Naive thymus-derived CD4-positive, alpha-beta T cell (primary cell): ENCODE results near the gene CLASP1. TPM values are rescaled to one million over a fixed set of nuclear protein-coding genes. Genes with fewer than 3 reads are reported as not detected.
A peak's percentile ranks its signal among the peaks of the same experiment; 100 is the strongest.

Experiments
- ATAC-seq: fragments of 150-1000 bp; cut with Tn5 transposase; 2 replicates; pipeline ENCODE4 v1.10.0; 2021; ENCODE audit warnings: mild to moderate bottlenecking, moderate library complexity
- CTCF ChIA-PET: fragments of 350-600 bp; sonication (Branson Sonifier 250); formaldehyde crosslinking; loops from one replicate; lab custom pipeline; 2021; ENCODE audit warnings: antibody characterized with exemption; lab: Charles Lee
- POLR2A ChIA-PET: fragments of 350-600 bp; sonication (Branson Sonifier 250); formaldehyde crosslinking; loops from one replicate; lab custom pipeline; 2021; ENCODE audit warnings: antibody characterized with exemption, inconsistent platforms; lab: Charles Lee
- DNase-seq, 9 donors: peaks; one replicate each; pipeline versions ENCODE4 v3.0.0 to v3.0.0-alpha.2; 2020 to 2022; ENCODE audit warnings: mixed read lengths in 1 of 9
- H3K27ac ChIP-seq: one replicate; pipeline ENCODE4 v1.7.0; 2013; ENCODE audit warnings: mild to moderate bottlenecking, low read depth, low read length, moderate library complexity
- H3K27me3 ChIP-seq, 2 donors: one replicate each; pipeline ENCODE4 v1.7.0; 2013; ENCODE audit warnings: low read length in 2 of 2, mild to moderate bottlenecking in 2 of 2, moderate library complexity in 2 of 2; ENCODE audit not compliant: control insufficient read depth in 2 of 2, insufficient read depth in 2 of 2
- H3K36me3 ChIP-seq, 3 experiments: 1 replicate in 2 of 3; 2 replicates in 1 of 3; pipeline ENCODE4 v1.7.0; 2013; ENCODE audit warnings: low read length in 3 of 3, mild to moderate bottlenecking in 3 of 3, moderate library complexity in 1 of 3; ENCODE audit not compliant: insufficient read depth in 3 of 3, control insufficient read depth in 2 of 3
- H3K4me1 ChIP-seq, 2 donors: one replicate each; pipeline ENCODE4 v1.7.0; 2013; ENCODE audit warnings: low read length in 2 of 2, mild to moderate bottlenecking in 2 of 2, moderate library complexity in 1 of 2; ENCODE audit not compliant: control insufficient read depth in 2 of 2, insufficient read depth in 2 of 2
- H3K4me3 ChIP-seq: 2 replicates; pipeline ENCODE4 v1.7.0; 2013; ENCODE audit warnings: mild to moderate bottlenecking, low read length
- H3K9me3 ChIP-seq, 3 experiments: 1 replicate in 2 of 3; 2 replicates in 1 of 3; pipeline ENCODE4 v1.7.0; 2013; ENCODE audit warnings: low read length in 3 of 3; ENCODE audit not compliant: control insufficient read depth in 2 of 3
- H3K27ac Mint-ChIP-seq, 9 donors: one replicate each; pipeline ENCODE4 v1.8.0; 2020 to 2022; ENCODE audit warnings: mixed read lengths in 9 of 9, mild to moderate bottlenecking in 8 of 9, moderate library complexity in 5 of 9, inconsistent platforms in 2 of 9
- H3K27me3 Mint-ChIP-seq, 5 donors: one replicate each; pipeline ENCODE4 v1.8.0; 2021 to 2022; ENCODE audit warnings: mixed read lengths in 5 of 5, mild to moderate bottlenecking in 1 of 5
- H3K36me3 Mint-ChIP-seq, 5 donors: one replicate each; pipeline ENCODE4 v1.8.0; 2020 to 2022; ENCODE audit warnings: mixed read lengths in 5 of 5, mild to moderate bottlenecking in 3 of 5, inconsistent platforms in 1 of 5
- H3K4me1 Mint-ChIP-seq, 7 donors: one replicate each; pipeline ENCODE4 v1.8.0; 2020 to 2022; ENCODE audit warnings: mixed read lengths in 7 of 7, mild to moderate bottlenecking in 3 of 7, inconsistent platforms in 1 of 7
- H3K4me3 Mint-ChIP-seq, 10 donors: one replicate each; pipeline ENCODE4 v1.8.0; 2020 to 2022; ENCODE audit warnings: mild to moderate bottlenecking in 10 of 10, mixed read lengths in 10 of 10, moderate library complexity in 6 of 10, inconsistent platforms in 2 of 10
- H3K9me3 Mint-ChIP-seq, 11 donors: one replicate each; pipeline ENCODE4 v1.8.0; 2020 to 2022; ENCODE audit warnings: mixed read lengths in 11 of 11, mild to moderate bottlenecking in 4 of 11, inconsistent platforms in 1 of 11, moderate library complexity in 1 of 11
- intact Hi-C, 2 donors: fragments of 100-400 bp; cut with micrococcal nuclease; formaldehyde crosslinking; loops; one replicate each; pipeline ENCODE4 v1.15.1; 2023
- polyA plus RNA-seq, 2 donors: library from polyadenylated mRNA; unstranded; fragments of 300-500 nt; fragmentation: Illumina TruSeq; gene quantifications; one replicate each; pipeline ENCODE4 v1.2.3, GENCODE V29; 2021
- total RNA-seq, 6 experiments: library from RNA in 5 of 6; stranded (reverse) in 5 of 6; gene quantifications; 1 replicate in 5 of 6; 2 replicates in 1 of 6; pipeline ENCODE4 v1.2.3 and lab custom pipeline; 2021 to 2026

Gene CLASP1
- total and polyA plus RNA-seq, 7 experiments from 2014 or later: 13.8 to 76.3 (median 61.6) TPM

GRCh38 chr2:121529439-121530211, 119.6 kb downstream of the CLASP1 start:
- Mint-ChIP-seq H3K27ac (peak overlapping the region; percentile 95 to 100 (median 99)), H3K4me3 (peak overlapping the region; percentile 85 to 99 (median 96)), H3K27me3 (no peaks in the 10 kb centered on the region), H3K36me3 (peaks cover 0 to 17% (median 5%) of the 10 kb centered on the region in 5 donors), H3K4me1 (peaks cover 16 to 68% (median 41%) of the 10 kb centered on the region in 7 donors), H3K9me3 (peaks cover 0 to 4% (median 0%) of the 10 kb centered on the region in 11 donors)
- H3K27me3 ChIP-seq: no peaks in the 10 kb centered on the region
- peak overlapping the region; percentile 99 for H3K4me3 ChIP-seq
- ChIA-PET POLR2A (interaction anchor here (0.9 to 4.2 kb wide), 9 partner anchors 9 to 227 kb away, joined by 3 to 64 read pairs (median 12); partner anchors contain the start of genes CLASP1, NIFK and TSN), CTCF (interaction anchor here (1.2 kb wide), 1 partner anchor 8 kb away, joined by 3 read pairs; no protein-coding TSS in a partner anchor)
- intact Hi-C loops: loop anchor here (1.0 to 5.0 kb wide), 8 partner anchors 67 to 1851 kb away; partner anchors contain the start of genes NIFK (in 2 of the 2), TSN (in 2 of the 2), CLASP1 (in 1 of the 2) and TMEM177 (in 1 of the 2)
- peaks cover 9 to 11% of the 10 kb centered on the region in 2 donors for H3K4me1 ChIP-seq
- peak overlapping the region; percentile 98 for H3K27ac ChIP-seq
- no peaks in the 10 kb centered on the region for H3K9me3 ChIP-seq
- ATAC-seq (no peak), DNase-seq (peak in 3 of 9 donors; percentile 3 to 11 (median 8))
- H3K36me3 ChIP-seq: peaks cover 0 to 17% (median 0%) of the 10 kb centered on the region in 3 experiments

DNA sequence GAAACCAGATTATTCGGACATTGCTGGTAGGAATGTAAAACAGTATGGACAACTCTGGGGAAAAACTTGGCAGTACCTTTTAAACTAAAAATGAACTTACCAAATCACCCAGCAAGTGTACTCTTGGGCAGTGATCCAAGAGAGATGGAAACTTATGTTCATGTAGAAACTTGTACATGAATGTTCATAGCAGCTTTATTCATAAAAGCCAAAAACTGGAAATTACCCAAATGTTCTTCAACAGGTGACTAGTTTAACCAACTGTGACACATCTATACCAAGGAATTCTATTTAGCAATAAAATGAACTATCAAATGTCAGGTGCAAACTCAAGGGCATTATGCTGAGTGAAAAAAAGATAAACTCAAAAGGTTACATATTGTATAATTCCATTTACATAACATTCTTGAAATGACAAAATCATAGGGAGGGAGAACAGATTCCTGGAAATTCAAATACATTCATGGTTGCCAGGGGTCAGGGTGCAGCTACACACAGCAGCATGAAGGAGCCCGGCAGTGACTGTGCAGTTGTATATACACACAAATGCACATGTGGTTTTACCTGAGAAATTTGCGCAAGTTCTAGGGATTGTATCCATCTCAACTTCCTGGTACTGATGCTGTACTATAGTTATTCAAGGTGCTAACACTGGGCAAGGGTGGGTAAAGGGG, 122.1 kb downstream of the CLASP1 start:
- ATAC-seq (no peak), DNase-seq (no peak)
- Histone ChIP-seq H3K4me1 (peaks cover 9 to 11% of the 10 kb centered on the region in 2 donors), H3K9me3 (no peaks in the 10 kb centered on the region), H3K36me3 (peaks cover 0 to 26% (median 0%) of the 10 kb centered on the region in 3 experiments), H3K27ac (no peak overlapping the region), H3K4me3 (no peak overlapping the region), H3K27me3 (no peaks in the 10 kb centered on the region)
- CTCF ChIA-PET: no interaction called here
- POLR2A ChIA-PET: interaction anchor here (0.8 kb wide), 1 partner anchor 123 kb away, joined by 3 read pairs; the partner anchor contains the start of gene CLASP1
- intact Hi-C loops: no loop called here
- Mint-ChIP-seq H3K9me3 (peaks cover 0 to 4% (median 0%) of the 10 kb centered on the region in 11 donors), H3K36me3 (peaks cover 0 to 22% (median 6%) of the 10 kb centered on the region in 5 donors), H3K27ac (peak overlapping the region in 1 of 9 donors; percentile 36), H3K4me1 (peaks cover 16 to 52% (median 26%) of the 10 kb centered on the region in 7 donors), H3K4me3 (no peak overlapping the region), H3K27me3 (no peaks in the 10 kb centered on the region)

DNA sequence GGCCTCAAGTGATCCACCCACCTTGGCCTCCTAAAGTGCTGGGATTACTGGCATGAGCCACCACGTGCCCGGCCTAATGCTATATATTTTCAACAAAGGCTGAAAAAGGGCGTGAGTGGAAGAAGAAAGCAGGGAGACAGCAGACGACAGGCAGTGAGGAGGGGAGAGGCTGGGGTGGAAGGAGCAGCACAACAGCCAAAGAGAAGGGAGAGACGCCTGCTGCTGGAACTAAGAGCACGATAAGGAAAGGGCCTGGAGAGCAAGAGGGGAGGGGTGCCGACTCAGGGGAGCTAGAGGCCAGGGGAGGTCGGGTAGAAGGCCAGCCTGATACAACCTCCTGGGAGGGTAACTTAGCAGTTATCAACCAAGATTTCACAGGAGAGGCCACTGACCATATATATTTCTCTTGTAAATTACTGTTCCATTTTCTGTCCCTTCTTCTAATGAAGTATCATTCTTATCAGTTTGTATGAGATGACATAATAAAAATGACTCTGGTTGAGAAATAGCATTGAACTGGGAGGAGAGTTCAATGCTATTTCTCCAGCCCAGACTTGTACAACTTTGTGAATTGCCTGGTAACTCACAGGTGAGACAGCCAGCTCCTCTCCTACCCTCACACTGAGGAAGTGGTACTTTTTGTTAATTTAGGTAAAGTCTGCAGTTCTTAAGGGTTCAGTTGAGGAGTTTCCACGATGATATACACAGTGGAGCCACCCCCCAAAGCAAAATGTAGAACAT, 124.4 kb downstream of the CLASP1 start:
- ATAC-seq (no peak), DNase-seq (no peak)
- Mint-ChIP-seq H3K27ac (peak overlapping the region in 4 of 9 donors; percentile 49 to 62 (median 59)), H3K27me3 (no peaks in the 10 kb centered on the region), H3K4me3 (no peak overlapping the region), H3K9me3 (no peaks in the 10 kb centered on the region), H3K36me3 (peaks cover 0 to 24% (median 12%) of the 10 kb centered on the region in 5 donors), H3K4me1 (peaks cover 12 to 41% (median 15%) of the 10 kb centered on the region in 7 donors)
- POLR2A ChIA-PET: no interaction called here
- Histone ChIP-seq H3K4me3 (no peak overlapping the region), H3K4me1 (peaks cover 9 to 11% of the 10 kb centered on the region in 2 donors), H3K27ac (no peak overlapping the region), H3K36me3 (peaks cover 0 to 39% (median 0%) of the 10 kb centered on the region in 3 experiments), H3K9me3 (no peaks in the 10 kb centered on the region), H3K27me3 (no peaks in the 10 kb centered on the region)
- CTCF ChIA-PET: no interaction called here
- intact Hi-C loops: no loop called here

- ChIA-PET POLR2A (interaction anchor here (0.7 to 3.4 kb wide), 2 partner anchors 9 to 122 kb away, joined by 3 to 18 read pairs; partner anchors contain the start of gene RNU4ATAC), CTCF (interaction anchor here (1.5 kb wide), 1 partner anchor 9 kb away, joined by 3 read pairs; the partner anchor contains the start of gene RNU4ATAC)
- peaks cover 0 to 54% (median 4%) of the 10 kb centered on the region in 3 experiments for H3K36me3 ChIP-seq
- Mint-ChIP-seq H3K4me3 (no peak overlapping the region), H3K27me3 (no peaks in the 10 kb centered on the region), H3K36me3 (peaks cover 4 to 36% (median 15%) of the 10 kb centered on the region in 5 donors), H3K9me3 (peaks cover 0 to 2% (median 0%) of the 10 kb centered on the region in 11 donors), H3K27ac (no peak overlapping the region), H3K4me1 (peaks cover 0 to 13% (median 0%) of the 10 kb centered on the region in 7 donors)
- no peak overlapping the region for H3K27ac ChIP-seq
- ATAC-seq (no peak), DNase-seq (no peak)
- no peak overlapping the region for H3K4me3 ChIP-seq
- no peaks in the 10 kb centered on the region for H3K4me1 ChIP-seq
- intact Hi-C loops: no loop called here
- H3K27me3 ChIP-seq: no peaks in the 10 kb centered on the region
- H3K9me3 ChIP-seq: no peaks in the 10 kb centered on the region
These were observed 127.9 kb downstream of the CLASP1 start for GRCh38 chr2:121521359-121521758.

- CTCF ChIA-PET: interaction anchor here (1.5 kb wide), 1 partner anchor 10 kb away, joined by 3 read pairs; the partner anchor contains the start of gene RNU4ATAC
These were observed 128.6 kb downstream of the CLASP1 start for GRCh38 chr2:121520641-121520994.

More at GRCh38 chr2:121520641-121520994, 128.6 kb downstream of the CLASP1 start:
- Mint-ChIP-seq H3K4me3 (no peak overlapping the region), H3K36me3 (peaks cover 8 to 37% (median 14%) of the 10 kb centered on the region in 5 donors), H3K27ac (no peak overlapping the region), H3K4me1 (peaks cover 0 to 8% (median under 1%) of the 10 kb centered on the region in 7 donors), H3K9me3 (peaks cover 0 to 2% (median 0%) of the 10 kb centered on the region in 11 donors), H3K27me3 (no peaks in the 10 kb centered on the region)
- POLR2A ChIA-PET: interaction anchor here (3.4 kb wide), 1 partner anchor 10 kb away, joined by 18 read pairs; the partner anchor contains the start of gene RNU4ATAC
- intact Hi-C loops: no loop called here
- Histone ChIP-seq H3K9me3 (no peaks in the 10 kb centered on the region), H3K4me1 (no peaks in the 10 kb centered on the region), H3K27ac (no peak overlapping the region), H3K27me3 (no peaks in the 10 kb centered on the region), H3K36me3 (peaks cover 1 to 53% (median 4%) of the 10 kb centered on the region in 3 experiments), H3K4me3 (no peak overlapping the region)
- ATAC-seq: no peak
- DNase-seq: no peak
